Choroid plexus epithelial cell (primary cell): ENCODE measurements around the gene HDAC9.
A peak's percentile ranks its signal among the peaks of the same experiment; 100 is the strongest.

Experiments
- DNase-seq: peaks from one replicate; pipeline ENCODE4 v3.0.0-alpha.2; 2010; ENCODE audit warnings: low read depth
- H3K4me3 ChIP-seq: 2 replicates; pipeline ENCODE4 v1.5.1; 2011; ENCODE audit warnings: low read depth, mild to moderate bottlenecking, control low read depth, low read length, moderate library complexity
- TF ChIP-seq, protein P1 (sequence below): conservative IDR thresholded peaks from 2 replicates; pipeline ENCODE4 v1.5.1; 2011; ENCODE audit warnings: low read depth, mild to moderate bottlenecking, control low read depth, inconsistent platforms, low read length, moderate library complexity

HDAC9 gene

DNA sequence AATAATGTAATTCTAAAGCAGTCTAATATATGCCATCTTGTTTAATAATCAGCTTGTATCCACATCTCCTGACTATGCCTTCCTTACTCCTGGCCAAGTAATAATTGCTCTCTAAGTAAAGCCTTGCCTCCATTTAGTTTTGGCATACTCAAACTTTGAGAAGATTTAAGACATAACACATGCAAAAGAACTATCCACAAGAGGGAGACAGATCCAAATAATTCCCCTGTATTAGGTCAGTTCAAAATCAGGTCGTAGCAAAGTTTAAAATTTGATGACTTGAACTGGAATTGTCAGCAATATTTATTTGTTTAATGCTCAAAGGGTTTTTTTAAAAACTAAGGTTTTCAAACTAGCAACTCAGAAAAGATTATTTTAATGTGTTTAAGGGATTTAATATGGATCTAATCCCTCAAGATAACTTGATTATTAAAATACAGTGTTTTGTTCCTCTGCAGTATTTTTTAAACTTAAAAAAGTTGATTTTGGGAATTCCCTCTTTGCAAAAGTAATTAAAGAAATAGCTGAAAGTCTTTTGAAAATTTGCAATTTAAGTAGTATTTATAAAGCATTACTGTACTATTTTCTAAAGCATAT lies 95.3 kb downstream of the HDAC9 start:
- TF ChIP-seq, protein P1, sequence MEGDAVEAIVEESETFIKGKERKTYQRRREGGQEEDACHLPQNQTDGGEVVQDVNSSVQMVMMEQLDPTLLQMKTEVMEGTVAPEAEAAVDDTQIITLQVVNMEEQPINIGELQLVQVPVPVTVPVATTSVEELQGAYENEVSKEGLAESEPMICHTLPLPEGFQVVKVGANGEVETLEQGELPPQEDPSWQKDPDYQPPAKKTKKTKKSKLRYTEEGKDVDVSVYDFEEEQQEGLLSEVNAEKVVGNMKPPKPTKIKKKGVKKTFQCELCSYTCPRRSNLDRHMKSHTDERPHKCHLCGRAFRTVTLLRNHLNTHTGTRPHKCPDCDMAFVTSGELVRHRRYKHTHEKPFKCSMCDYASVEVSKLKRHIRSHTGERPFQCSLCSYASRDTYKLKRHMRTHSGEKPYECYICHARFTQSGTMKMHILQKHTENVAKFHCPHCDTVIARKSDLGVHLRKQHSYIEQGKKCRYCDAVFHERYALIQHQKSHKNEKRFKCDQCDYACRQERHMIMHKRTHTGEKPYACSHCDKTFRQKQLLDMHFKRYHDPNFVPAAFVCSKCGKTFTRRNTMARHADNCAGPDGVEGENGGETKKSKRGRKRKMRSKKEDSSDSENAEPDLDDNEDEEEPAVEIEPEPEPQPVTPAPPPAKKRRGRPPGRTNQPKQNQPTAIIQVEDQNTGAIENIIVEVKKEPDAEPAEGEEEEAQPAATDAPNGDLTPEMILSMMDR: peak; percentile 72
- DNase-seq: peak; percentile 87
- no peak overlapping the region for H3K4me3 ChIP-seq

DNA sequence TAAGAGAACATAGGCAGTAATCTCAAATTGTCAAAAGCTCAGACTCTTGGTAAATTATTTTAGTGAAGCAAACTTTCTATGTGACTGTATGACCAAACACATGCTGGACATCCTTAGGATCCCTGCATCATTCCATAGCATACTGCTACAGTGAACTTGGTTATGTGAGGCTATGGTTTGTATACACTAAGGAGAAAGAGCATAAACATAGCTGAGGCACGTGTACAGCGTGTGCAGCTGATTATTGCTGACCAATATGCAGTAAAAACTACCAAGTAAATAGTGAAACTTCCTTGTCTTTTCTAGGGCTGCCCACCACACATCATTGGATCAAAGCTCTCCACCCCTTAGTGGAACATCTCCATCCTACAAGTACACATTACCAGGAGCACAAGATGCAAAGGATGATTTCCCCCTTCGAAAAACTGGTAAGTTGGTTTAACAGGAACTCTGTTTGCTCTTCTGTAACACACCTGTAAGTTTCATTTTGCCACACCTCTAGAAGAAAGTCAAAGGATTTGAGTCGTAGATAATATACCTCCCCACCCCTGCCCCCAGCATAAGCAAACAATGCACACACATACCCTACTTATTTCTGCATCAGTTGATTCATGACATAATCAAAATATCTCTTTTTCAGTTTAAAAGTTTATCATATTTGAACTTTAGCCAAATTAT lies 98.2 kb downstream of the HDAC9 start:
- DNase-seq: no peak
- no peak overlapping the region for H3K4me3 ChIP-seq
- TF ChIP-seq, protein P1: no peak

DNA sequence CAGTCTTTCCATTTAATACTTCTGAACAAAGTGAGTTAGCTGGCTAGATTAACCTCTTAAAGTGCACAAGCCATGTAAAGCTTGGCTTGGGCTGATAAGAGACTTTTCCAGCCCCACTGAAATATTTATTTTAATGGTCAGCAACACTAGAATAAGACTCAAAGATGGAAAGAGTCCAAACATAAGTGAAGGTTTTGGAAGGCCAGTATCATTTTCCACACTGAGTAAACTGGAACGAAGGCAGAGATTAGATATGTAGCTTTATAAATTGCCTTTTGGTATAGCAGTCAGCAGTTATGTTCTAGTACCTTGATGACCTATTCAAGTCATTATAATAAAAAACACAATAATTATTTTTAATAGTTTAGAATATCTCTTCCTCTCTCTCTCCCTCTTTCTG lies 102.2 kb downstream of the HDAC9 start:
- H3K4me3 ChIP-seq: no peak overlapping the region
- no peak for DNase-seq
- TF ChIP-seq, protein P1: no peak

DNA sequence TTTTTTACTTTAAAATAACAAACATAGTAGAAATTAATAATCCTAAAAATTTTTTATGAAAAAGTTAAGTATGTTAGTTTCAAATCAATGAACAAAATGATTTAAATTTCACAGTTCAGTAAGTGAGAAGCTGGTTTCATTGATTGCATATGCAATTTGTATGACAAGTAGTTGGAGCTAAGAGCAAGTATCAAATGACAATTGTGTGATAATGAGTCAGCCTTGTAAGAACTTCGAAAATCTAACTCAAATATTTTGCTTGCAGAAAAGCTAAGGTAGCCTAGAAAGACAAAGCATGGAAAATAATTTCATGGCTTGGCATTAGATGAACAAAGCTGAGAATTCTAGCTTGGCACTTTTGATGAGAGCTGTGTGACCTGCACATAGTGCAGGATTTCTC lies 111.5 kb downstream of the HDAC9 start:
- TF ChIP-seq, protein P1: no peak
- H3K4me3 ChIP-seq: no peak overlapping the region
- DNase-seq: peak; percentile 68

DNA sequence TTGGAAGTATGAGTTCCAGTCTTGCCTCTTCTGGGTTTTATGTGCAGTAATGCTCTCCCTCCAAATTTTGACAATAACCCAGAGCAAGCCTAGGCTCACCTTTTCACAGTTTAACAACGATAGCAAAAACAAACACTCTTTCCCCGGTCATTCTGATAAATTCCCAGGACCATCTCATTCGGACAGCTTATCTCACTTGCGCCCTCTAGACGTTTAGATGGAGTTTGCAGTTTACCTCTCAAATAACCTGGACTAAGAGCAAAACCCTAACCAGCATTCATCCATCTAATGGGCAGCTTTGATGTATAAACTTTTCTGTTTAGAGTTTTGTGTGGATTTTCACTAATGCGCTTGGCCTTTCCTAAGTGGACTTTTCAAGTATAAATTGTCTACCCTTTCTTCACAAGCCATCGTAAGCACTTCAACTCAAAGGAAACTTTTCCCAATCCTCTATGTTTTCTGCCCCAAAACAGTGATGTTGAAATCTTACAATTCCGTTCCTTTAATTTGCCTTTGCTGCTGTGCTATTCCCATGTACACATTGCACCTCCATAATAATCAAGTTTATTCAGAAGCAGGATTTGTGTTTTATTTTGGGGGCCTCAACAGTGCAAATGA lies 114.9 kb downstream of the HDAC9 start:
- DNase-seq: peak; percentile 57
- TF ChIP-seq, protein P1: peak; percentile 68
- H3K4me3 ChIP-seq: no peak overlapping the region

DNA sequence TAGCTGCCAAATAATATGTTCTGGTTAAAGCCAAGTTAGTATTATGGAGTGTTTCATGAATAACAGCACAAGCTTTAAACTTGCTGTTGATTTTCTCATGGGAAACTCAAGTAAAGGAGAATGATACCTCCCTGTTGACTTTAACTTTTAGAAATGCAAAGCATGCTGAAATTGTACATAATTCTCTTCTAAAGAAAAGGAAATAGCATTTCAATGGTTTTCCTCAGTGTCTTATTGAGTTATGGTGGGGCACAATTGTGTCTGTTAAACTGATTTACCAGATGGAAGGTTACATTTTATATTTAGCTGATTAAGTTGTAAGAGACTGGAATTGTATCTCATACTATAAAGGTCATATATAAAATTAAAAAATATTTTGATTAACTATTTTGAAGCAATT lies 119.3 kb downstream of the HDAC9 start:
- no peak for DNase-seq
- TF ChIP-seq, protein P1: no peak
- no peak overlapping the region for H3K4me3 ChIP-seq

DNA sequence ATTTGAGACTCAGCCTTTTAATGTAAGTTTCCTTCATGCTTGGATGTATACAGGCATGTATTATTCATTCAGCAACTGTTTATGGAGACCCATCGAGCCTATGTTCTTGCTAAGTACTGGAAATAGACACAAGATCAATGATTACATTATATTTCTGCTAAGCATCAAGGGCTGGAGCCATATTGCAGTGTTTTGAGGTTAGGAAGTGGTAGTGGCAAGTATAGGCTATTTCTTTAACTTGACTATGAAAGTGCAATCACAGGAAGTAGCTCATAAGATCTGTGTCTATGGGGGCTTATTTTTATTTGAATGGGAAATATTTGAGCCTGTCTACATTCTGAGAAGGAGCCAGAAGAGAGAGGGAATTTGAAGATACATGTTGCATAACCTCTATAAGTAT lies 123.8 kb downstream of the HDAC9 start:
- H3K4me3 ChIP-seq: no peak overlapping the region
- DNase-seq: no peak
- TF ChIP-seq, protein P1: no peak
